Trophoblast cell (in vitro differentiated cells and primary cell): Measurements from ENCODE around the gene TMED4.

Source experiments
- DNase-seq, 2 donors: peaks; one replicate each; pipeline ENCODE4 v3.0.0-alpha.2; 2016
- H2AFZ ChIP-seq: 2 replicates; pipeline ENCODE4 v1.6.1; 2013; ENCODE audit warnings: low read length, moderate library complexity, mild to moderate bottlenecking; ENCODE audit not compliant: insufficient read depth, poor library complexity
- H2AK5ac ChIP-seq: 2 replicates; pipeline ENCODE4 v1.6.1; 2013; ENCODE audit warnings: mild to moderate bottlenecking, low read length
- H2BK120ac ChIP-seq: 2 replicates; pipeline ENCODE4 v1.6.1; 2013; ENCODE audit warnings: low read length, mild to moderate bottlenecking, moderate library complexity; ENCODE audit not compliant: insufficient read depth, poor library complexity
- H2BK12ac ChIP-seq: 2 replicates; pipeline ENCODE4 v1.6.1; 2013; ENCODE audit warnings: mild to moderate bottlenecking, low read length, moderate library complexity
- H2BK5ac ChIP-seq: 2 replicates; pipeline ENCODE4 v1.6.1; 2013; ENCODE audit warnings: low read length, low read depth, moderate library complexity, mild to moderate bottlenecking; ENCODE audit not compliant: poor library complexity
- H3K14ac ChIP-seq: 2 replicates; pipeline ENCODE4 v1.6.1; 2013; ENCODE audit warnings: mild to moderate bottlenecking, low read length
- H3K18ac ChIP-seq: 2 replicates; pipeline ENCODE4 v1.6.1; 2013; ENCODE audit warnings: mild to moderate bottlenecking, low read length
- H3K23ac ChIP-seq: 2 replicates; pipeline ENCODE4 v1.6.1; 2013; ENCODE audit warnings: low read length
- H3K27ac ChIP-seq: 2 replicates; pipeline ENCODE4 v1.5.1; 2013; ENCODE audit warnings: low read depth, mild to moderate bottlenecking, inconsistent platforms, low read length, moderate library complexity
- H3K27me3 ChIP-seq: 2 replicates; pipeline ENCODE4 v1.6.1; 2013; ENCODE audit warnings: inconsistent platforms, mild to moderate bottlenecking, low read length, moderate library complexity; ENCODE audit not compliant: insufficient read depth
- H3K36me3 ChIP-seq, 2 experiments: 1 replicate in 1 of 2; 2 replicates in 1 of 2; pipeline ENCODE4 v1.6.1; 2013; ENCODE audit warnings: low read length in 2 of 2, mild to moderate bottlenecking in 2 of 2, moderate library complexity in 1 of 2; ENCODE audit not compliant: insufficient read depth in 2 of 2, control insufficient read depth in 1 of 2
- H3K4ac ChIP-seq: 2 replicates; pipeline ENCODE4 v1.6.1; 2013; ENCODE audit warnings: low read depth, mild to moderate bottlenecking, low read length, moderate library complexity
- H3K4me1 ChIP-seq, 2 experiments: 1 replicate in 1 of 2; 2 replicates in 1 of 2; pipeline ENCODE4 v1.6.1; 2013; ENCODE audit warnings: low read length in 2 of 2, mild to moderate bottlenecking in 2 of 2, moderate library complexity in 1 of 2; ENCODE audit not compliant: insufficient read depth in 2 of 2, control insufficient read depth in 1 of 2
- H3K4me2 ChIP-seq: 2 replicates; pipeline ENCODE4 v1.6.1; 2013; ENCODE audit warnings: inconsistent platforms, mild to moderate bottlenecking, low read length, moderate library complexity
- H3K4me3 ChIP-seq: 2 replicates; pipeline ENCODE4 v1.5.1; 2013; ENCODE audit warnings: mild to moderate bottlenecking, low read depth, low read length, inconsistent platforms
- H3K79me1 ChIP-seq: one replicate; pipeline ENCODE4 v1.6.1; 2013; ENCODE audit warnings: low read length
- H3K79me2 ChIP-seq: 2 replicates; pipeline ENCODE4 v1.6.1; 2013; ENCODE audit warnings: low read length, mild to moderate bottlenecking; ENCODE audit not compliant: control insufficient read depth, insufficient read depth, poor library complexity
- H3K9ac ChIP-seq: 2 replicates; pipeline ENCODE4 v1.6.1; 2013; ENCODE audit warnings: mild to moderate bottlenecking, low read length
- H3K9me3 ChIP-seq: 2 replicates; pipeline ENCODE4 v1.6.1; 2013; ENCODE audit warnings: low read depth, mild to moderate bottlenecking, control low read depth, inconsistent platforms, low read length; ENCODE audit not compliant: insufficient read depth
- H4K12ac ChIP-seq: 2 replicates; pipeline ENCODE4 v1.6.1; 2013; ENCODE audit warnings: low read depth, mild to moderate bottlenecking, low read length, moderate library complexity
- H4K8ac ChIP-seq: 2 replicates; pipeline ENCODE4 v1.6.1; 2013; ENCODE audit warnings: low read depth, mild to moderate bottlenecking, low read length, moderate library complexity
- H4K91ac ChIP-seq: one replicate; pipeline ENCODE4 v1.6.1; 2013; ENCODE audit warnings: low read depth, mild to moderate bottlenecking, low read length, moderate library complexity
- WGBS: extraction: QIAGEN DNeasy Blood & Tissue Kit; methylation state at CpG from one replicate; pipeline ENCODE4 v1.1.7; 2013; ENCODE audit warnings: missing lambda C conversion rate; ENCODE audit not compliant: insufficient read length, insufficient coverage; ENCODE audit errors: extremely low coverage; 5-methylcytosine and 5-hydroxymethylcytosine counted together

Gene TMED4

DNA sequence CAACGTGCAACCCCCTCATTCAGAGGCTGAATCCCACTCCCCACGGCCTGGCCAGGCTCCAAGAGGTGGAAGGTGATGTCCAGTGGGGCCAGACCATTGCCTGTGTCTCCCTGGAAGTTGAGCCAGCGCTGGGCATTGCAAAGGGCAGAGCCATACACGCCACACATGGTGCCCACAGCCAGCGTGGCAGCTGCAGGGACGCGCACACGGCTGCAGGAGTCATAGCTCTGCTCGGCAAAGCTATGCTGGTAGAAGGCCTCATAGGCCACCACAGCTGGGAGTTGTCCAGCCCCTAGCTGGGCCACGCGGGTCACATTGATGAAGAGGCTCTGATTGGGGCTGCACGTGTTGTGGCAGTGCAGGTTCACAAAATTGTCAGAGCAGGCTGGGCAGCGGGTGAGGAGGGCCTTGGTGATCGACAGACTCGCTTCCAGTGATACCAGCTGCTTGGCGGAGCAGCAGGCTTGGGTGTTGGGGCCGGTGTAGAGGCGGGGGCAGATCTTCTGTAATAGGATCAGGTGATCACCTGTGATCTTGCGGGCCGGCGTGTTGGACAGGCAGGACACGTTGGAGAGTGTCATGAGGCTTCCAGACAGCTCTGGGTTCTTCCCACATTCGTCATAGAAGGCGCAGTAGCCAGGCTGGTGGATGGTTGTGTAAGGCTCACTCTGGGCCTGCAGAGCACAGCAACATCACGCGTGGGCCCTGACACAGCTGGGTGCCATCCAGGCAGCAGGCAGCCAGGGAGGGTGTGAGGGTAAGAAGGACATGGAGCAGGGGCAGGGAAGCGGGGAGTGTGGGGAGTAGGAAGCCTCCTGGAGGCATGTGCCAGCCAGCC lies 42.1 kb downstream of the TMED4 start:
- no peak overlapping the region for H3K9ac ChIP-seq
- H4K12ac ChIP-seq, result no peak overlapping the region
- H3K27me3 ChIP-seq, result no peaks in the 10 kb centered on the region
- DNase-seq, result peak in 1 of 2 donors; percentile 13
- peaks cover 5% of the 10 kb centered on the region for H3K79me1 ChIP-seq
- peaks cover 2% of the 10 kb centered on the region for H3K9me3 ChIP-seq
- H3K4ac ChIP-seq, result no peak overlapping the region
- H2BK120ac ChIP-seq, result no peak overlapping the region
- H2BK12ac ChIP-seq, result no peak overlapping the region
- H3K4me3 ChIP-seq, result no peak overlapping the region
- H3K4me1 ChIP-seq, result peaks cover 14 to 24% of the 10 kb centered on the region in 2 experiments
- H3K79me2 ChIP-seq, result no peaks in the 10 kb centered on the region
- no peak overlapping the region for H2AFZ ChIP-seq
- H4K8ac ChIP-seq, result no peak overlapping the region
- no peak overlapping the region for H2AK5ac ChIP-seq
- no peaks in the 10 kb centered on the region for H3K36me3 ChIP-seq
- no CpG with 5 or more reads among the region's 27 CpGs for WGBS
- H3K18ac ChIP-seq, result no peak overlapping the region
- no peak overlapping the region for H3K14ac ChIP-seq
- H4K91ac ChIP-seq, result no peak overlapping the region
- H3K23ac ChIP-seq, result no peak overlapping the region
- H2BK5ac ChIP-seq, result no peak overlapping the region
- H3K27ac ChIP-seq, result no peak overlapping the region
- no peak overlapping the region for H3K4me2 ChIP-seq

DNA sequence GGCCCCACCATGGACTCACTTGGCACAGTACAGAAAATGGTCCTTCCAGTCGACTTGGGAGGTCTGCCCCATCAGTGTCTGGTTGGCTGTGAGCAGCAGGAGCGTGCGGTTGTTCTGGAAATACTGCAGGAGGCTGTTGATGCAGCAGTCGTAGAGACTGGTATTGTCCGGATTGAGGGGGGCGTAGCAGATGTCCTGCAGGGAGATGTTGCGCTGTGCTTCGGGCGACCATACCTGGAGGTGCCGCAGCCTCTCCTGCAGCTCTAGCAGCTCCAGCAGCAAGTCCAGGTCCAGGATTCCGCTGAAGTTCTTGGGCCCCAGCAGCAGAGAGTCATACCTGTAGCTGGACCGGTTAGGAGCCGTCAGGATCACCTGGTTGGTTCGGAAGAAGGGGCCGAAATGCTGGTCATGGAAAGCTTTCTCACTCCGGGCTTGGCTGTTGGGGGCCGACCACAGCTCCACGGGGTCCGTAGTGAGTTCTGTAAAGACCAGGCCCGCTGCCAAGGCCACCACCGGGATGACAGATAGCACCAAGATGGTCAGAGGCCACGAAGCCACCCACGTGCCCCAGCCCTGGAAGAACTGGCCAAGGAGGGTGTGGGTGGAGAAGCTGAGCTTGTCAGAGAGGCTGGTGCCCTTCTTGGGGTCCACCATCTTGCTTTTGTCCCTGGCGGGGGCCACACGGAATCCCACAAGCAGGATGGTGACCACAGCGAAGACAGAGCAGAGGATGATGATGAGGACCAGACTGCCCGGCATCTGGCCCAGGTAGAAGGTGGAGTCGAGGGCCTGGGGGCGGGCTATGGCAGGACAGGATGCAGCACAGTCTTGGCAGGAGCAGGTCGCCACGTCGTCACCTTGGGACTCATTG lies 43.0 kb downstream of the TMED4 start:
- Histone ChIP-seq H3K79me2 (no peaks in the 10 kb centered on the region), H4K8ac (no peak overlapping the region), H2AK5ac (no peak overlapping the region), H3K9ac (no peak overlapping the region), H3K79me1 (peaks cover 3% of the 10 kb centered on the region), H4K12ac (no peak overlapping the region), H2BK12ac (no peak overlapping the region), H3K18ac (no peak overlapping the region), H3K27ac (no peak overlapping the region), H2BK120ac (no peak overlapping the region), H2AFZ (no peak overlapping the region), H2BK5ac (no peak overlapping the region), H3K9me3 (peaks cover 2% of the 10 kb centered on the region), H3K27me3 (no peaks in the 10 kb centered on the region), H3K14ac (no peak overlapping the region), H3K4me2 (no peak overlapping the region), H3K23ac (no peak overlapping the region), H4K91ac (no peak overlapping the region), H3K4me1 (peaks cover 8 to 18% of the 10 kb centered on the region in 2 experiments), H3K36me3 (no peaks in the 10 kb centered on the region), H3K4ac (no peak overlapping the region), H3K4me3 (no peak overlapping the region)
- DNase-seq, result no peak
- no CpG with 5 or more reads among the region's 32 CpGs for WGBS

DNA sequence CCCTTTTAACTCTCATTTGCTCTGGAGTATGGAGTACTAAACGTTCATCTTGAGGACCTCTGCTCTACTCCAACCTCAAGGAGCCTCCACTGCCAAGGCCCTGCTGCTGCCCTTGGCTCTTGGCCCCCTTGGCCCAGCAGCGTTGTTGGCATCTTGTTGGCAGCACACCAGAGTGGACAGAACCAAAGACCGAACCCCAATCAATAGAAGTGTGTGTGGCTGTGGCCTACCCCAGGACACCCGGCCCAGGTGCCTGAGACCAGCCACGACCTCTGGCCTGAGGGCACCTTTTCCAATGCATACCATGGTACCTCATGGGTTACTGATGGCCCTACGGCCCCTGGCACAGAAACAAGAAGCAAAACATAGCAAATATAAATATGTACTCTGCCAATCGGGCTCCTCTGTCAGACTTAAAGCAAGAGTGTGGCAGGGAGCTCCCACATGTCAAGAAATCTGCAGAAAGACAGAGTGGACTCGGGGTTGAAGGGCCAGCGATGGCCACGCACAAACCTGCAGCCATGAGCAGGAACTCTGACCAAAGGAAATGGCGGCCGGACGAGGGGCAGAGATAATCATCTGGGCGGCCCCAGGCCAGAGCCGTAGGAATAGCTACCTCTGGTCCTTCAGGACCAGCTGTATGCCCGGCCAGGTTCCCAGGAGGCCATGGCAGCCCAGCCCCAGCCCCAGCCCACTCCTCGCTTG lies 43.8 kb downstream of the TMED4 start:
- H3K9me3 ChIP-seq, result peaks cover 2% of the 10 kb centered on the region
- H3K14ac ChIP-seq, result no peak overlapping the region
- H3K4me1 ChIP-seq, result peaks cover 3 to 15% of the 10 kb centered on the region in 2 experiments
- no peak overlapping the region for H3K4ac ChIP-seq
- H3K79me1 ChIP-seq, result peaks cover 3% of the 10 kb centered on the region
- H3K4me3 ChIP-seq, result no peak overlapping the region
- H2BK5ac ChIP-seq, result no peak overlapping the region
- no peak overlapping the region for H4K91ac ChIP-seq
- no peak overlapping the region for H2BK12ac ChIP-seq
- no peak overlapping the region for H3K4me2 ChIP-seq
- no peak overlapping the region for H3K27ac ChIP-seq
- no peaks in the 10 kb centered on the region for H3K79me2 ChIP-seq
- no peaks in the 10 kb centered on the region for H3K27me3 ChIP-seq
- no peak overlapping the region for H4K12ac ChIP-seq
- no peaks in the 10 kb centered on the region for H3K36me3 ChIP-seq
- no peak overlapping the region for H3K18ac ChIP-seq
- no peak overlapping the region for H2AFZ ChIP-seq
- H2AK5ac ChIP-seq, result no peak overlapping the region
- H2BK120ac ChIP-seq, result no peak overlapping the region
- DNase-seq, result no peak
- H3K23ac ChIP-seq, result no peak overlapping the region
- no CpG with 5 or more reads among the region's 17 CpGs for WGBS
- no peak overlapping the region for H4K8ac ChIP-seq
- H3K9ac ChIP-seq, result no peak overlapping the region

DNA sequence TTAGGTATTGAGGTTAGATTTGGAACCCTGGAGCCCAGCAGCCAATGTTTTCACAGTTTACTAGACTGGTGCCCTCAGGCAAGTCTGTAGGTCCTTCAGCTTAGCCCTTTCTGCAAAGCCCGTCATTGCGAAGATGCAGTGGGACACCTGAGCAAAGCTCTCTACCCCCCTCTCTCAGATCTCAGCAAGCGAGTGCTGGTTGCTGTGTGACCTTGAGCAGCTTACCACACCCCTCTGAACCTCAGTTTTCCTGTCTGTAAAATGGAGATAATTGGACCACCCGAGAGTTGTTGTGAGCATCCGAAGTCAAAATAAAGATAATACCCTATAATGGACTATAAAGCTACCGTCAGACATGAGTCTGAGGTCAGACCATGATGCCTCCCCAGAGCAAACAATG lies 44.6 kb downstream of the TMED4 start:
- H3K79me1 ChIP-seq, result peaks cover 3% of the 10 kb centered on the region
- WGBS, result no CpG with 5 or more reads among the region's 6 CpGs
- H3K4me2 ChIP-seq, result no peak overlapping the region
- H3K14ac ChIP-seq, result no peak overlapping the region
- no peak overlapping the region for H3K27ac ChIP-seq
- H4K8ac ChIP-seq, result no peak overlapping the region
- H3K4me1 ChIP-seq, result peaks cover 3 to 15% of the 10 kb centered on the region in 2 experiments
- H3K9me3 ChIP-seq, result peaks cover 2% of the 10 kb centered on the region
- H2BK120ac ChIP-seq, result no peak overlapping the region
- H2BK5ac ChIP-seq, result no peak overlapping the region
- no peak overlapping the region for H2AK5ac ChIP-seq
- no peak overlapping the region for H2AFZ ChIP-seq
- no peak overlapping the region for H4K12ac ChIP-seq
- no peak overlapping the region for H3K18ac ChIP-seq
- no peak for DNase-seq
- no peaks in the 10 kb centered on the region for H3K27me3 ChIP-seq
- no peak overlapping the region for H3K23ac ChIP-seq
- H3K79me2 ChIP-seq, result no peaks in the 10 kb centered on the region
- H3K4ac ChIP-seq, result no peak overlapping the region
- no peak overlapping the region for H3K9ac ChIP-seq
- H2BK12ac ChIP-seq, result no peak overlapping the region
- no peaks in the 10 kb centered on the region for H3K36me3 ChIP-seq
- H3K4me3 ChIP-seq, result no peak overlapping the region
- no peak overlapping the region for H4K91ac ChIP-seq
